GM12892 (cell line): Measurements from ENCODE around the gene RUVBL2.
A peak's percentile ranks its signal among the peaks of the same experiment; 100 is the strongest.
"Not testable (repeated sequence)": the region's sequence is repeated elsewhere in the genome, so short reads cannot be mapped to it uniquely, and the experiment has no call there.

Experiments used
- DNase-seq: peaks from one replicate; pipeline ENCODE4 v3.0.0; 2011; ENCODE audit not compliant: insufficient read length
- FAIRE-seq: peaks from 2 replicates; lab custom pipeline; 2011; peaks lifted over from hg19 to GRCh38; lab: Jason Lieb, UNC
- POLR2A ChIP-seq: IDR thresholded peaks from 2 replicates; pipeline ENCODE4 v1.6.1; 2011; ENCODE audit warnings: low read depth, low read length, control low read depth
- POLR2AphosphoS5 ChIP-seq: IDR thresholded peaks from 2 replicates; pipeline ENCODE4 v1.6.1; 2011; ENCODE audit warnings: low read depth, low read length, control low read depth
- TAF1 ChIP-seq: IDR thresholded peaks from 2 replicates; pipeline ENCODE4 v1.6.1; 2011; ENCODE audit warnings: low read depth, mild to moderate bottlenecking, control low read depth, low read length, borderline replicate concordance

The RUVBL2 gene

DNA sequence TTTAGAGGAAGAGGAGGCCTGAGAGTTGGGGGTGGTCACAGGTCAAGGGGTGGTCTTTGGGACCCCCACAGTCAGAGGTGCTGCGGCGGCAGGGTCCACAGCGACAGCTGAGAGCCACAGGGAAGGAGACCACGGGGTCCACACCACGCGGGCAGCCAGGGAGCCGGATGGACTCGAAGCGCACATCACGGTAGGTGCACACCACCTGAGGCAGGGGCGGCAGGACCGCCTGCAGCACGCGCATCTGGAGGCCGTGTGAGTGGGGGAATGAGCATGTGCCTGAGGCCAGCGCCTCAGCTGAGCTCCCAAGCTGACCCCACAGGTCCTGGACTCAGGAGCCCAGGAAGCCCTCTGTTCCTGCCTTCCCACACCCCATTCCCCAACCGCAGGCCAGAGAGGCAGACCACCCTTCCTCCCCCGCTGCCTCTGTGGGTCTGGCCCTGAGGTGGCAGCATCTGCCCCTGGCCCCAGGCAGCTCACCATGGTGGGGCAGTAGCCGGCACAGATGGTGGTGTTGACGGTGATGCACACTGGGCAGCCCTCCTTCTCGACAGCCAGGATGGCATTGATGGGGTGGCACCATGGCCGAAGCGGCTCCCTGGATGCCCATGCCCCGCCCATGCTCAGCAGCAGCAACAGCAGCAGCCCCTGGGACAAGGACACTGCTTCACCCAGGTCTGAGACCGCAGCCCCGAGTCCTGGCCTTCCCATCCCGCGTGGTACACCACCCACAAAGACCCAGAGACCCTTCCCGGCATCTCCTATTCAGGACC is 22.6 kb downstream of the RUVBL2 start:
- TF ChIP-seq TAF1 (no peak), POLR2AphosphoS5 (no peak), POLR2A (no peak)
- DNase-seq (no peak), FAIRE-seq (no peak)

DNA sequence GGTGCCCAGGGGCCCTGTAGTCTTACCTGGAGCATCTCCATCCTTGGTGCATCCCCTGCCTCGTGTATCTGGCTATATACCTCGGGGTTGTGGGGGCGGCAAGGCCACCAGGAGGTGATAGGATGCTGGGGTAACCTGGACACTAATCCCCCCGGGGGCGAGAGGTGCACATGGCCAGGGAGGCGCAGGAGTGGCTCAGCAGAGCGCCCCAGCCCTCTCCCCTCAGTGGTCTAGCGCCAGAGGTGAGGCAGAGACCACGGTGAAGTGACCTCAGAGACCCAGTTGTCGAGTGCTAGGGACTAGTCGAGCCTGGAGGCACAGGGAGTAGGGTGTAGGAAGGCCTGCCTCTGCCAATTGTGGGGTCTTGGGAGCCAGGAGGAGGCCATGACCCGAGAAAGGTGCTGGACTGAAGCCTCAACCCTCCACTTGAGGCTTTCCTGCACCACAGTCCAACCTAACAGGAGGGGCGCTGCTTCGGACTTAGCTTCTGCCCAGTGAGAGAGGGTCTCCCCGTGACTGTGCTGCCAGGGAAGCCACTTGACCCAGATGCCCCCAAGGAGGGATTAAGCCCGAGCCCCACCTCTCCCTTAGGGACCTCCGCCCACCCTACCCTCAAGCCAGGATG is 23.5 kb downstream of the RUVBL2 start, which contains the start of gene LHB:
LHB (minus strand) TSS at position 51 of the 625 bp plus-strand sequence; CDS start at position 41, 10 bp downstream.
- FAIRE-seq (no peak), DNase-seq (no peak)
- TF ChIP-seq POLR2A (no peak), TAF1 (no peak), POLR2AphosphoS5 (no peak)

DNA sequence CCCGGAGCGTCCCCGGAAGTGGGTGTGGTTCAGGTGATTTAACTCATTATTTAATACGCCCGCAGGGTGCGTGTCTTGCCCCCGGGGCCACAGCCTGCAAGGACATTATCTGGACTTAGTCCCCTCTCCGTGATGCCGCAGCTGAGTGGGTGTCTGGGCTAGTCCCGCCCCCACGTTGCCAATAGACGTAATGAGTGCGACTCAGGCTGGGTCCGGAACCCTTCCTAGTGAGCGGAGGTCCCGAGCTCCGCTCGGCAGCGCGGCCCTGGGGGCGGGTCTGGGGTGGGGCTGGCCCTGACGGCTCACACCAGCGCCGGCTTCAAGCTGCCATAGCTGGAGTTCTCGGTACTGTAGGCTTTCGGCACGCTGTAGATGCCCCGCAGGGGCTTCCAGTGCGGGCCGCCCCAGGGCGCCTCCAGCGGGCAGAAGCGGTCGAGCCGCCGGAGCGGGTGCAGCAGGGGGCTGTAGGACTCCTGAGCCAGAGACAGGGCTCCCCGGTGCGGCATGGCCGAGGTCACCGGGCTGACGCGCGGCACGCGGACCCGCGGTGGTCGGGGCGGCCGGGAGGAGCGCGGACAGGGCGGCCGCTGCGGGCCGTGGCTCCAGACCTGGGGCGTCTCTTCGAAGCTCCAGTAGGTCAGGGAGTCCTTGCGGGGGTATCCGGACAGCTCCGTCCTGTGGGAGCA is 24.1 kb downstream of the RUVBL2 start:
- TF ChIP-seq POLR2AphosphoS5 (no peak), TAF1 (no peak), POLR2A (no peak)
- DNase-seq: peak; percentile 85
- no peak for FAIRE-seq

DNA sequence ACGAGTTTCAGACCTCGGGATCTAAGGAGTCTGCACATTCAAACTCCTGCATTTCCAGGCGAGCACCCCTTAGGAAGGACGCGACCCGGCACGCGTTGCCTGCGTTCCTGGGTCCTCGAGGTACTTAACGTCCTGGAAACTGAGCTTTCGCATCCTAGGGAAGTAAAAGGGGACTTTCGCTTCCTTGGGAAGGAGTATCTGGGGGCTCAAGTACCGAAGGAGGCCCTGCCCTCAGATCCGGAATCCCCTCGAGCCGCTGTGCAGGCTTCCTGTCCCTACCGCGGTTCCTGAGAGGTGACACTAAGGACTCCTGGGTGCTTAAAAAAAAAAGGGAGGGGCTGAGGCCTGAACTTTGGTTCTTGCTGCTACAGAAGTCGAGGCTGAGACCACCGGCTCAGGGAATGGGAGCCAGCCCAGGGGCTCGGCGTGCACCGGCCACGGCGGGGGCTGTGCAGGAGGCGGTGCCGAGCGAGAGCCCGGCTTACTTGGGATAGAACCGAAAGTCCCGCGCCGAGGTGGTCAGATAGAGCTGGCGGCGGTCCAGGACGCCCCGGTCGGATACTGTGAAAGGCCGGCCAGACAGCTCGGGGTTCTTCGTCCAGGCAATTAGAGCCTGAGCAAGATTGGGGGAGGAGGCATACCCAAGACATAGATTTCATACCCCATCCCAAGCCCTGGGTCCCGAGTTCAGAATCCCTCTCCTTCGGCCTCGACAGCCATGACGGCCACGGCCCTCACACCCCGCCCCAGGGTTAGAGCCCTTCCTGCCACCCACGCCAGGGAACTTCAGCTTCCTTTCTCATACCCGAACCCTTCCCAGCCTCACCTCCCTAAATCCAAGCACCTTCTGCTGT is 24.9 kb downstream of the RUVBL2 start:
- FAIRE-seq: peak; percentile 90
- not testable (repeated sequence) for DNase-seq

DNA sequence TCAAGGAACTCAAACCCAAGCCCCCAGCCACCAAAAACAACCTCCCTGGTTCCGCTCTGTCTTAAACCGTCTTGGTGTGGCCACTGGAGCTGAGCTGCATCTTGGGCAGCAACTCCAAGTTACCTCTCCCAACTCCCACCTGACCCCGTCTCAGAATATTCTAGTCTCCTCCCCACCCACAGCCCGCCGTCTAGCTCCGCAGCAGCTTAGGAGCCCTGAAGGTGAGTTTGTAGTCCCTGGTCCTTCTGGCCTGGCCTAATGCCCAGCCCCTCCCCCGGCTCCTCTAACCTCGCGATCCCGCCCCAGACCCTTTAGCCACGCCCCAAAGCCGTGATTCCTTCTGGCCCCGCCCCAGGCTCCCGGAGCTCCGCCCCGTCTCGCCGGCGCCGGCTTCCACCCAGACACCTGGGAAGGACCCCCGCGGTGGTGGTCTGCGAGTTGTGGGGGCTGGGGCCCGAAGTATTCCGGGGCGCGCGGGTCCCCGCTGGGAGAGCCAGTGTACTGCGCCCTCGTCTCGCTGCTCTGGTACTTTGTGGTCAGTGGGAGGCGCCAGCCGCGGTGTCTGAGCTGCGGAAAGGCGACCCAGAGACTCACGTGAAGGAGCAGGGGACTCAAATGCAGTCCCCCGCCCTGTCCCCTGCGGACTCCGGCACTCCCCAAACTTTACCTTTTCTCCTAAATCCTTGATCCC is 25.7 kb downstream of the RUVBL2 start:
- peak; percentile 70 for DNase-seq

DNA sequence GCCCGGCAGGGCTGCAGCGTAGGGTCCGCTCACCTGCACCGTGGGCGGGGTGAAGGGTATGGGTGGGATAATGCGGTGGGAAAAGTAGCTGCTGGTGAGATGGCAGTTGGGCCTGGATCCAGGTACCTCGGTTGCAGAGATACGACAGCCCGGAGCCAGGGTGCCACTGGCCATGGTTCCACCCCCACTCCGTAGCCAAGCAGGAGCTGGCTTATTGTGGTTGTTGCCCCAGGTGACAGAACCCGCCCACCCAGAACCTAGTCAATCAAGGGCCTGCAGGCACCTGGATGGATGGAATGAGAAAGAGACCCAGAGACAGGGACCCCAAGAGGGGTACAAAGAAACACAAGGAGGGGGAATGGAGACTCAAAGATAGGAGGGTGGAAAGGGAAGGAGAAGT is 26.7 kb downstream of the RUVBL2 start:
- FAIRE-seq (no peak), DNase-seq (no peak)
- no peak for TF ChIP-seq POLR2A
- TF ChIP-seq TAF1: no peak

More for the DNA sequence above, 25.7 kb downstream of the RUVBL2 start:
- TF ChIP-seq TAF1: no peak
- TF ChIP-seq POLR2A: no peak
- no peak for TF ChIP-seq POLR2AphosphoS5
- no peak for FAIRE-seq

DNA sequence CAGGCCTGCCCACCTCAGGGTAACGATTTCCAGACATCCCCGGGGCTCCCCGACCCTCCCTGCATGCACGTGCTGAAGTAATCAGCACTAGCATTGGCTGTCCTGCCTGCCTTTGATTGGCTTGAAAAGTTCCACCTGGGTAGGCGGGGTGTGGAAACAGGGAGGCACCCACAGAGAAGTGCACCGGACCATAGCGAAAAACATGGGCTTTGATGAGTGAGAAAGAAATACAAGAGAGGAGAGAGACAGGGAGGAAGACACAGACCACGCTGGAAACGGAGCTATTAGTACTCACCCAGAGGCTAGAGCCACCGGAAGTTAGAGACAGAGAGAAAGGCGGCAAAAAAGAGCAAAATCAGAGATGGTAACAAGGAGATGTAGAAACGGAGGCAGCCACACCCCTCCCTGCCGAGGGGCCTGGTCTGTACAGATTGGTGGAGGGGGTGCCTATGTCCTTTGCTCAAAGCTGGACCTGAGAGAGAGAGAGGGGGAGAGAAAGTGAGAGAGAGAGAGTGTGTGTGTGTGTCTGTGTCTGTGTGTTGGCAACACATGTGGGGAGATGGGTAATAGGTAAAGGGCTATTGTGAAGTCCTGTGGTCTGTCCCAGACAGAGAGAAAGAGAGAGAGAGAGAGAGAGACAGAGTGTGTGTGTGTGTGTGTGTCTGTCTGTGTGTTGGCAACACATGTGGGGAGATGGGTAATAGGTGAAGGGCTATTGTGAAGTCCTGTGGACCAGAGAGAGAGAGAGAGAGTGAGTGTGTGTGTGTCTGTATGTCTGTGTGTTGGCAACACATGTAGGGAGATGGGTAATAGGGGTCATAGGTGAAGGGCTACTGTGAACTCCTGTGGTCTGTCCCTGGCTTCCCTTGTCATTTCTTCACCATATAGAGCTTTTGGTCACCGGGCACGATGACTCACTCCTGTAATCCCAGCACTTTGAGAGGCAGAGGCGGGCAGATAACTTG is 27.5 kb downstream of the RUVBL2 start:
- no peak for FAIRE-seq
- DNase-seq: no peak
- no peak for TF ChIP-seq POLR2AphosphoS5
- no peak for TF ChIP-seq POLR2A
- TF ChIP-seq TAF1: no peak

DNA sequence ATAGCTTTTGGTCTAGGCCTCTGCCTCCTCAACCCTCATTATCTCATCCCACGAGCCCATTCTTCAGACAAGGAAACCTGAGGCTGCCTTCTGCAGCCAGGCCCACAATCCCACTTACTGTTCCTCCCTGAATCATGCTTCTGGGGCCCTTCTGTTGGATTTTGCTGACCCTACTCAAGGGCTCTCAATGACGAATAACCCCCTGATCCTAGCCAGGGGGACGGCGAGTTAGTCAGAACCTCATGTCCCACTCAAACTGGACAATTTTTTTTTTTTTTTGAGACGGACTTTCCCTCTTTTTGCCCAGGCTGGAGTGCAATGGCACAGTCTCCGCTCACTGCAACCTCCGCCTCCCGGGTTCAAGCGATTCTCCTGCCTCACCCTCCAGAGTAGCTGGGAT is 28.4 kb downstream of the RUVBL2 start:
- DNase-seq (no peak), FAIRE-seq (no peak)
- no peak for TF ChIP-seq TAF1
- TF ChIP-seq POLR2AphosphoS5: no peak
- TF ChIP-seq POLR2A: no peak

DNA sequence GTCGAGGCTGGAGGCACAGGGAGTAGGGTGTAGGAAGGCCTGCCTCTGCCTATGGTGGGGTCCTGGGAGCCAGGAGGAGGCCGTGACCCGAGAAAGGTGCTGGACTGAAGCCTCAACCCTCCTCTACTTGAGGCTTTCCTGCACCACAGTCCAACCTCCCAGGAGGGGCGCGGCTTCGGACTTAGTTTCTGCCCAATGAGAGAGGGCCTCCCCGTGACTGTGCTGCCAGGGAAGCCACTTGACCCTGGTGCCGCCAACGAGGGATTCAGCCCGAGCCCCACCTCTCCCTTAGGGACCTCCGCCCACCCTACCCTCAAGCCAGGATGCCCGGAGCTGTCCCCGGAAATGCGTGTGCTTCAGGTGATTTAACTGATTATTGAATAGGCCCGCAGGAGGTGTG is 30.5 kb downstream of the RUVBL2 start, which contains the start of gene CGB3:
CGB3 (minus strand) TSS at position 101 of the 400 bp plus-strand sequence. CDS start 362 bp downstream, outside the sequence.
- not testable (repeated sequence) for FAIRE-seq

DNA sequence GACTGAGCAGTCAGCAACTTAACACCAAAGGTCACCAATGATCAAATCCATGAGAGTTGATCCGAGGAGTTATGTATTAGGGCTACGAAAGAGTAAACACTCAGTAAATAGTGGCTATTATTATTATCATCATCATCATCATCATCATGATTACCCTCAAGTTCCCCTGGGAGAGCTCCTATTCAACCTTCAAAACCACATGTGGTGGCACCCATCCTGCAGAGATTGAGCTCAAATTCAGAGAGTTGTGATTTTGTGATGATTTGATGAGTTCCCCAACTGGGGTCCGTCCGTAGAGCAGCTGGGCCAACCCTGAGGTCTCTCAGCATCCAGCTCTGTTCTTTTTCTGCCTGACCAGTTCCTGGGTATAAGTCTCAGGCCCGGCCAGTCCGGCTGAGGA is 31.4 kb downstream of the RUVBL2 start:
- DNase-seq, FAIRE-seq: not testable (repeated sequence)

More for the DNA sequence above, 30.5 kb downstream of the RUVBL2 start, which contains the start of gene CGB3:
- DNase-seq: not testable (repeated sequence)

DNA sequence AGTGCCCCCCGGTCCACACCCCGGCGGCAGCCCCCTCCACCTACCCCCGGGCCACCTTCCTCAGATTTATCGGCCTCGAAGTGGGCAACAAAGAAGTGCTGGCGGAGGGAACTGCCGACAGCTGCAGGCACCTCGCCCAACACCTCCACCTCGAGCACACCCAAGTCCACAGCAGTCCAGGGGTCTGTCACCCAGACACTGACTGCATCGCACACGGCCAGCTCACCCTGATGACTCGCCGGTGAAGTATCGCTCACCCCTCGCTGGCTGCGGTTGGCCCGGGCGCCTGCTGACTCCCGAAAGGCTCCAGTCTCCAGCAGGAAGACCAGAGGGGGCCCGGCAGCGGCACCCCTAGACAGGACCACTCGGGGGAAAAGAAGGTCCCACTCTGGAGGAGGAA is 31.9 kb downstream of the RUVBL2 start:
- FAIRE-seq, DNase-seq: not testable (repeated sequence)

DNA sequence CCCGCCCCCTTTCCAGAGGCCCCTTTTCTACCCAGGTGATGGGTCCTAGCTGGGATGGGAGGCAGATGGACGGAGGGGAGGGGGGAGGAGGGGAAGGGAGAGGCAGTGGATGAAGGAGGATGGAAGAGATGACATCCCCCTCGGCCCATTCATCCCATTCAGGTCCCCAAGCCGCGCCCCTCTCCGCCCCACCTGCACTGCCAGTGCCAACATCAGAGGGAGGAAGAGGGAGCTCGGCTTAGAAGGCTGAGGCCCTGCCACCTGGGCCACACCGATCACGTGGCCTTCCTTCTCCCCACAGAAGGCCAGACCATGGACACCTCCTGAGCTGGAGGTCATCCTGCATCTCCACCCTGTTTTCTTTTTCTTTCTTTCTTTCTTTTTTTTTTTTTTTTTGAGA is 35.0 kb downstream of the RUVBL2 start:
- not testable (repeated sequence) for DNase-seq, FAIRE-seq

DNA sequence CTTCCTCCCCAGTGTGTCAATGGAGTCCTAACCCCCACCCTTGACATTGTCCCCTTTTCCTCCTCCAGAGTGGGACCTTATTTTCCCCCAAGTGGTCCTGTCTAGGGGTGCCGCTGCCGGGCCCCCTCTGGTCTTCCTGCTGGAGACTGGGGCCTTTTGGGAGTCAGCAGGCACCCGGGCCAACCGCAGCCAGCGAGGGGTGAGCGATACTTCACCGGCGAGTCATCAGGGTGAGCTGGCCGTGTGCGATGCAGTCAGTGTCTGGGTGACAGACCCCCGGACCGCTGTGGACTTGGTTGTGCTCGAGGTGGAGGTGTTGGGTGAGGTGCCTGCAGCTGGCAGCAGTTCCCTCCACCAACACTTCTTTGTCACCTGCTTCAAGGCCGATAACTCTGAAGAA is 36.1 kb downstream of the RUVBL2 start:
- not testable (repeated sequence) for FAIRE-seq, DNase-seq

DNA sequence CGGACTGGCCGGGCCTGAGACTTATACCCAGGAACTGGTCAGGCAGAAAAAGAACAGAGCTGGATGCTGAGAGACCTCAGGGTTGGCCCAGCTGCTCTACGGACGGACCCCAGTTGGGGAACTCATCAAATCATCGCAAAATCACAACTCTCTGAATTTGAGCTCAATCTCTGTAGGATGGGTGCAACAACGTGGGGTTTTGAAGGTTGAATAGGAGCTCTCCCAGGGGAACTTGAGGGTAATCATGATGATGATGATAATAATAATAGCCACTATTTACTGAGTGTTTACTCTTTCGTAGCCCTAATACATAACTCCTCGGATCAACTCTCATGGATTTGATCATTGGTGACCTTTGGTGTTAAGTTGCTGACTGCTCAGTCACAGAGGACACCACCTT is 36.6 kb downstream of the RUVBL2 start:
- not testable (repeated sequence) for FAIRE-seq, DNase-seq
